ENCODE data around the gene LARGE1. TPM values are rescaled to one million over a fixed set of nuclear protein-coding genes. Genes with fewer than 3 reads are reported as not detected.

Gene LARGE1
- total and polyA plus RNA-seq, 2 of the 4 experiments (the other 2 are of a cell fraction): 6.2 to 12.4 TPM

DNA sequence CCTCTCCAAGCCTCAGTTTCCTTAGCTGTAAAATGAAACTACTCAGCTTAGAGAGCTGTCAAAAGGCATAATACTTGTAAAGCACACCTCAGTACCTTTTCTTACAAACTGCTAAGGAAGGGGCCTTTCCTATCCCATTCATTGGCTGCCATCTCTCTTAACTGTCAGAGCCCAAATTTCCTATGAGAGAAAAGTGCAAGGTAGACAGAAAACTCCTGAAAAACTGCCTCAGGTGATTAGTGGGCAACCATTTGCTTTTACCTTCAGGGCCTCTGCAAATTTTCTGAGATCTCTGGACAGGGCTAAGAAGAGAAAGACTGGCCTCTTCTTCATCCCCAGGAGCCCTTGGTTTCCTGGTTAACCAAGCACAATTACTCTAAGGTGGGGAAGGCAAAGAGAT lies 13.8 kb downstream of the LARGE1 start:
- H3K4me2 ChIP-seq (ENCODE audit: low read depth, low read length): no peak overlapping the region
- H3K79me1 ChIP-seq (ENCODE audit: low read depth in 1 of 2, low read length in 2 of 2): peaks cover 19 to 46% of the 10 kb centered on the region in 2 experiments
- H2AFZ ChIP-seq (replicated peaks; ENCODE audit: low read length, poor library complexity): no peak overlapping the region
- H3K27me3 ChIP-seq (ENCODE audit: control insufficient read depth, insufficient read depth, low read length): no peaks in the 10 kb centered on the region
- POLR2A ChIA-PET (ENCODE audit: unreplicated experiment): no interaction called here
- H3K14ac ChIP-seq (replicated peaks; ENCODE audit: low read depth, low read length): no peak overlapping the region
- H3K9me3 ChIP-seq (ENCODE audit: control insufficient read depth, insufficient read depth, low read length): no peaks in the 10 kb centered on the region
- ATAC-seq (ENCODE audit: low read depth) (no peak), DNase-seq (no peak)
- no peak overlapping the region for H2BK15ac ChIP-seq (ENCODE audit: low read depth, low read length)
- H2BK120ac ChIP-seq (ENCODE audit: low read depth, low read length): no peak overlapping the region
- H4K5ac ChIP-seq (ENCODE audit: low read depth, low read length): no peak overlapping the region
- H2BK20ac ChIP-seq (ENCODE audit: low read depth, low read length): no peak overlapping the region
- no peak overlapping the region for H4K91ac ChIP-seq (ENCODE audit: insufficient read depth, low read depth, low read length)
- H2AK9ac ChIP-seq (replicated peaks; ENCODE audit: low read depth, low read length, poor library complexity): no peak overlapping the region
- no peak overlapping the region for H3K56ac ChIP-seq (ENCODE audit: extremely low read depth, insufficient read depth, low read length)
- H4K20me1 ChIP-seq (ENCODE audit: insufficient read depth, low read length): peaks cover 6% of the 10 kb centered on the region; the same call in 1 of the 2 replicates
- H3K23ac ChIP-seq (ENCODE audit: low read depth, low read length): no peak overlapping the region
- H3K9me1 ChIP-seq (ENCODE audit: insufficient read depth, low read length): no peaks in the 10 kb centered on the region; the same call in 1 of the 2 replicates
- no peak overlapping the region for H2AK5ac ChIP-seq (ENCODE audit: low read depth, low read length)
- no peak overlapping the region for H2BK5ac ChIP-seq (ENCODE audit: low read depth, low read length, poor library complexity, severe bottlenecking)
- TF ChIP-seq MAFK (IDR thresholded peaks at IDR 0.05; ENCODE audit: low read depth, low read length): peak; percentile 67
- TF ChIP-seq, protein P1, sequence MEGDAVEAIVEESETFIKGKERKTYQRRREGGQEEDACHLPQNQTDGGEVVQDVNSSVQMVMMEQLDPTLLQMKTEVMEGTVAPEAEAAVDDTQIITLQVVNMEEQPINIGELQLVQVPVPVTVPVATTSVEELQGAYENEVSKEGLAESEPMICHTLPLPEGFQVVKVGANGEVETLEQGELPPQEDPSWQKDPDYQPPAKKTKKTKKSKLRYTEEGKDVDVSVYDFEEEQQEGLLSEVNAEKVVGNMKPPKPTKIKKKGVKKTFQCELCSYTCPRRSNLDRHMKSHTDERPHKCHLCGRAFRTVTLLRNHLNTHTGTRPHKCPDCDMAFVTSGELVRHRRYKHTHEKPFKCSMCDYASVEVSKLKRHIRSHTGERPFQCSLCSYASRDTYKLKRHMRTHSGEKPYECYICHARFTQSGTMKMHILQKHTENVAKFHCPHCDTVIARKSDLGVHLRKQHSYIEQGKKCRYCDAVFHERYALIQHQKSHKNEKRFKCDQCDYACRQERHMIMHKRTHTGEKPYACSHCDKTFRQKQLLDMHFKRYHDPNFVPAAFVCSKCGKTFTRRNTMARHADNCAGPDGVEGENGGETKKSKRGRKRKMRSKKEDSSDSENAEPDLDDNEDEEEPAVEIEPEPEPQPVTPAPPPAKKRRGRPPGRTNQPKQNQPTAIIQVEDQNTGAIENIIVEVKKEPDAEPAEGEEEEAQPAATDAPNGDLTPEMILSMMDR (conservative IDR thresholded peaks at IDR 0.05; ENCODE audit: low read depth, low read length): no peak
- in situ Hi-C loops (cut with MboI; ENCODE audit: low sequenced_read_pairs): no loop called here
- H3K18ac ChIP-seq (ENCODE audit: low read depth, low read length): no peak overlapping the region
- no peak overlapping the region for H3K4ac ChIP-seq (ENCODE audit: low read depth, low read length)
- peaks cover 3% of the 10 kb centered on the region for H3K36me3 ChIP-seq (ENCODE audit: control insufficient read depth, insufficient read depth, low read length)
- BruUV-seq (replicated peaks): no TSS peak
- no peak overlapping the region for H3K9ac ChIP-seq (ENCODE audit: low read depth, low read length)
- no peak overlapping the region for H3K4me3 ChIP-seq (ENCODE audit: insufficient read depth, low read depth, low read length)
- intact Hi-C loops (cut with micrococcal nuclease): no loop called here
- CTCF ChIA-PET: no interaction called here
- no peak overlapping the region for H4K8ac ChIP-seq (ENCODE audit: low read depth in 2 of 2, low read length in 2 of 2)
- H3K27ac ChIP-seq (ENCODE audit: insufficient read depth, low read length): no peak overlapping the region
- peaks cover 7% of the 10 kb centered on the region for H3K4me1 ChIP-seq (ENCODE audit: control insufficient read depth, insufficient read depth, low read length)
- dilution Hi-C loops (cut with HindIII; ENCODE audit: low sequenced_read_pairs, unreplicated experiment): no loop called here

Data from IMR-90 (cell line).